CMK (cell line): ENCODE data around the gene RAB20.
"Not testable (repeated sequence)": the region's sequence is repeated elsewhere in the genome, so short reads cannot be mapped to it uniquely, and the experiment has no call there.

ENCODE experiments used
- DNase-seq: peaks from one replicate; pipeline ENCODE4 v3.0.0-alpha.2; 2010; ENCODE audit warnings: low read depth

Gene RAB20

GRCh38 chr13:110509971-110510786 is 51.3 kb downstream of the RAB20 start:
- DNase-seq = peak; percentile 49

- DNase-seq = no peak
Observed at GRCh38 chr13:110509478-110509926, 52.0 kb downstream of the RAB20 start.

GRCh38 chr13:110507678-110508381 is 53.7 kb downstream of the RAB20 start:
- no peak for DNase-seq

- DNase-seq = peak; percentile 58
Observed at GRCh38 chr13:110506859-110507566, 54.5 kb downstream of the RAB20 start.

- no peak for DNase-seq
Observed at GRCh38 chr13:110506396-110506795, 55.1 kb downstream of the RAB20 start.

- DNase-seq = no peak
Observed at GRCh38 chr13:110505594-110505993, 55.9 kb downstream of the RAB20 start.

GRCh38 chr13:110503979-110504499 is 57.5 kb downstream of the RAB20 start:
- no peak for DNase-seq

GRCh38 chr13:110503037-110503901 is 58.3 kb downstream of the RAB20 start:
- DNase-seq = no peak

- no peak for DNase-seq
Observed at GRCh38 chr13:110501188-110501587, 60.3 kb downstream of the RAB20 start.

- no peak for DNase-seq
Observed at GRCh38 chr13:110500341-110500740, 61.2 kb downstream of the RAB20 start.

GRCh38 chr13:110499621-110500281 is 61.8 kb downstream of the RAB20 start:
- no peak for DNase-seq

- DNase-seq = no peak
Observed at GRCh38 chr13:110498765-110499164, 62.8 kb downstream of the RAB20 start.

- DNase-seq = no peak
Observed at GRCh38 chr13:110498327-110498726, 63.2 kb downstream of the RAB20 start.

- not testable (repeated sequence) for DNase-seq
Observed at GRCh38 chr13:110497896-110498295, 63.6 kb downstream of the RAB20 start.

GRCh38 chr13:110497003-110497402 is 64.5 kb downstream of the RAB20 start:
- no peak for DNase-seq

GRCh38 chr13:110496281-110496680 is 65.2 kb downstream of the RAB20 start:
- no peak for DNase-seq

- DNase-seq = no peak
Observed at GRCh38 chr13:110495881-110496280, 65.6 kb downstream of the RAB20 start.

- DNase-seq = no peak
Observed at GRCh38 chr13:110495376-110495775, 66.1 kb downstream of the RAB20 start.

GRCh38 chr13:110493613-110494012 is 67.9 kb downstream of the RAB20 start:
- no peak for DNase-seq

GRCh38 chr13:110492679-110493593 is 68.6 kb downstream of the RAB20 start:
- DNase-seq = no peak
